WTC11 (cell line): ENCODE data around the gene ABCA13.

Source experiments
- NR3C1 ChIP-seq: sonication (generic); formaldehyde crosslinking; conservative IDR thresholded peaks from 2 replicates; pipeline ENCODE4 v1.8.1; 2023; ENCODE audit warnings: low read depth, mild to moderate bottlenecking, missing genetic modification reagents
- TEAD4 ChIP-seq: sonication (generic); formaldehyde crosslinking; IDR thresholded peaks from 2 replicates; pipeline ENCODE4 v1.8.0; 2022; ENCODE audit warnings: mild to moderate bottlenecking, missing genetic modification reagents
- TF ChIP-seq, protein P1 (sequence below): sonication (generic); formaldehyde crosslinking; conservative IDR thresholded peaks from 2 replicates; pipeline ENCODE4 v1.8.1; 2023; ENCODE audit warnings: mild to moderate bottlenecking, low read depth, missing genetic modification reagents, moderate library complexity
- TF ChIP-seq, protein P2 (sequence below): sonication (generic); formaldehyde crosslinking; conservative IDR thresholded peaks from 2 replicates; pipeline ENCODE4 v1.8.1; 2022; ENCODE audit warnings: mild to moderate bottlenecking, missing genetic modification reagents
- TF ChIP-seq, protein P3 (sequence below): fragments of 200-600 bp; IDR thresholded peaks from 2 replicates; pipeline ENCODE4 v1.8.0; 2022; ENCODE audit warnings: antibody characterized with exemption

DNA sequence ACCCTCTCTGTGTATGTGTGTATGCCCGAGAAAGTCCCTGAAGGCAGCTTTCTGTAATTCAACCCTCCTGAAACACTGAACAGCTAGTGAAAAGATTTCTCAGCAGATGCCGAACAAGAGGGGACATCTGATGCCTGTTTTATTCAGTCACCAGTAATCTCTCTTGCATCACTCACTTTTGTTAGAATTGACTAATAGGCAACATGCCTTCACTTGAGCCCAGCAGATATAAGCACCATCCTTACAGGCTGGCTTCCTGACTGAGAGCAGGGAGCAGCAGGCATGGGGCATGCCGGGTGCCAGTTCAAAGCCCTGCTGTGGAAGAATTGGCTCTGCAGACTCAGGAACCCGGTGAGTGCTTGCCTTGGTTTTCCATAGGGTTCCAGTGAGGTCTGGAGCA, at the start of gene ABCA13:
- TF ChIP-seq NR3C1 (CRISPR knock-in tag) (no peak), TEAD4 (no peak)
- TF ChIP-seq, protein P1, sequence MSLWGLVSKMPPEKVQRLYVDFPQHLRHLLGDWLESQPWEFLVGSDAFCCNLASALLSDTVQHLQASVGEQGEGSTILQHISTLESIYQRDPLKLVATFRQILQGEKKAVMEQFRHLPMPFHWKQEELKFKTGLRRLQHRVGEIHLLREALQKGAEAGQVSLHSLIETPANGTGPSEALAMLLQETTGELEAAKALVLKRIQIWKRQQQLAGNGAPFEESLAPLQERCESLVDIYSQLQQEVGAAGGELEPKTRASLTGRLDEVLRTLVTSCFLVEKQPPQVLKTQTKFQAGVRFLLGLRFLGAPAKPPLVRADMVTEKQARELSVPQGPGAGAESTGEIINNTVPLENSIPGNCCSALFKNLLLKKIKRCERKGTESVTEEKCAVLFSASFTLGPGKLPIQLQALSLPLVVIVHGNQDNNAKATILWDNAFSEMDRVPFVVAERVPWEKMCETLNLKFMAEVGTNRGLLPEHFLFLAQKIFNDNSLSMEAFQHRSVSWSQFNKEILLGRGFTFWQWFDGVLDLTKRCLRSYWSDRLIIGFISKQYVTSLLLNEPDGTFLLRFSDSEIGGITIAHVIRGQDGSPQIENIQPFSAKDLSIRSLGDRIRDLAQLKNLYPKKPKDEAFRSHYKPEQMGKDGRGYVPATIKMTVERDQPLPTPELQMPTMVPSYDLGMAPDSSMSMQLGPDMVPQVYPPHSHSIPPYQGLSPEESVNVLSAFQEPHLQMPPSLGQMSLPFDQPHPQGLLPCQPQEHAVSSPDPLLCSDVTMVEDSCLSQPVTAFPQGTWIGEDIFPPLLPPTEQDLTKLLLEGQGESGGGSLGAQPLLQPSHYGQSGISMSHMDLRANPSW (CRISPR knock-in tag) = no peak
- TF ChIP-seq, protein P2, sequence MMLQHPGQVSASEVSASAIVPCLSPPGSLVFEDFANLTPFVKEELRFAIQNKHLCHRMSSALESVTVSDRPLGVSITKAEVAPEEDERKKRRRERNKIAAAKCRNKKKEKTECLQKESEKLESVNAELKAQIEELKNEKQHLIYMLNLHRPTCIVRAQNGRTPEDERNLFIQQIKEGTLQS (CRISPR knock-in tag) = no peak
- TF ChIP-seq, protein P3, sequence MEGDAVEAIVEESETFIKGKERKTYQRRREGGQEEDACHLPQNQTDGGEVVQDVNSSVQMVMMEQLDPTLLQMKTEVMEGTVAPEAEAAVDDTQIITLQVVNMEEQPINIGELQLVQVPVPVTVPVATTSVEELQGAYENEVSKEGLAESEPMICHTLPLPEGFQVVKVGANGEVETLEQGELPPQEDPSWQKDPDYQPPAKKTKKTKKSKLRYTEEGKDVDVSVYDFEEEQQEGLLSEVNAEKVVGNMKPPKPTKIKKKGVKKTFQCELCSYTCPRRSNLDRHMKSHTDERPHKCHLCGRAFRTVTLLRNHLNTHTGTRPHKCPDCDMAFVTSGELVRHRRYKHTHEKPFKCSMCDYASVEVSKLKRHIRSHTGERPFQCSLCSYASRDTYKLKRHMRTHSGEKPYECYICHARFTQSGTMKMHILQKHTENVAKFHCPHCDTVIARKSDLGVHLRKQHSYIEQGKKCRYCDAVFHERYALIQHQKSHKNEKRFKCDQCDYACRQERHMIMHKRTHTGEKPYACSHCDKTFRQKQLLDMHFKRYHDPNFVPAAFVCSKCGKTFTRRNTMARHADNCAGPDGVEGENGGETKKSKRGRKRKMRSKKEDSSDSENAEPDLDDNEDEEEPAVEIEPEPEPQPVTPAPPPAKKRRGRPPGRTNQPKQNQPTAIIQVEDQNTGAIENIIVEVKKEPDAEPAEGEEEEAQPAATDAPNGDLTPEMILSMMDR = no peak
